ENCODE measurements around the gene TGFB1I1.

Gene TGFB1I1

GRCh38 chr16:31452631-31453106 is 19.3 kb upstream of the TGFB1I1 start:
- DNase-seq (ENCODE audit: low read depth in 2 of 2): no peak

GRCh38 chr16:31453255-31454204 is 18.4 kb upstream of the TGFB1I1 start:
- DNase-seq (ENCODE audit: low read depth in 2 of 2): no peak

DNA sequence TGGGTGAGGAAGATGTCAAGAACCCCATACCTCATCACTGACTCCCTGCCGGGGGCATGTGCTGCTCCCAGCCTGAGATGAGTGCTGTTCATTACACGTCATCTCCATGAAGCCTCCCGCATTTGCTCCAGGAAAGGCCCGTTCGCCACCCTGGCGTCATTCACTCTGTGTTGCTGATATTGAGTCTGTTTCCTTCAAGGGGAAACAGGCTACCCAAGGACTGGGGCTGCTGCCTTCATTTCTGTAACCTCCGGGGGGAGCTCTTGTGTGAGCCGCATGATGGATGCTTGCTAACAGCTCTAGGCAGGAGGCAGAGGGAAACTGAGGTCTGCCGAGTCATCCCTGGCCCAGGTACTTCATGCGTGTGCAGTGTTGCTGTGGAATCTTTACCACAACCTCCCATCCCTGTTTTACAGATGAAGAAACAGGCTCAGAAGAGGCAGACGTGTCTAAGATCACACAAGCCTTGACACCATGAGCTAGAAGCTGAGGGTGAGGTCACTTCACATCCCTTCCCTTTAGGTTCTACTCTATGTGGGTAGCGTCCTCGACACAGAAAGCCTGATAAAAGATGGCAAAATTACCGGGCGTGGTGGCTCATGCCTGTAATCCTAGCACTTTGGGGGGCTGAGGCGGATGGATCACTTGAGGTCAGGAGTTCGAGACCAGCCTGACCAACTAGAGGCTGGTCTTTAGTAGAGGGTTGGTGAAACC is 16.2 kb upstream of the TGFB1I1 start:
- DNase-seq (ENCODE audit: low read depth in 2 of 2): no peak

- DNase-seq (ENCODE audit: low read depth in 2 of 2): no peak
Observed at GRCh38 chr16:31456988-31457360, 15.0 kb upstream of the TGFB1I1 start.

DNA sequence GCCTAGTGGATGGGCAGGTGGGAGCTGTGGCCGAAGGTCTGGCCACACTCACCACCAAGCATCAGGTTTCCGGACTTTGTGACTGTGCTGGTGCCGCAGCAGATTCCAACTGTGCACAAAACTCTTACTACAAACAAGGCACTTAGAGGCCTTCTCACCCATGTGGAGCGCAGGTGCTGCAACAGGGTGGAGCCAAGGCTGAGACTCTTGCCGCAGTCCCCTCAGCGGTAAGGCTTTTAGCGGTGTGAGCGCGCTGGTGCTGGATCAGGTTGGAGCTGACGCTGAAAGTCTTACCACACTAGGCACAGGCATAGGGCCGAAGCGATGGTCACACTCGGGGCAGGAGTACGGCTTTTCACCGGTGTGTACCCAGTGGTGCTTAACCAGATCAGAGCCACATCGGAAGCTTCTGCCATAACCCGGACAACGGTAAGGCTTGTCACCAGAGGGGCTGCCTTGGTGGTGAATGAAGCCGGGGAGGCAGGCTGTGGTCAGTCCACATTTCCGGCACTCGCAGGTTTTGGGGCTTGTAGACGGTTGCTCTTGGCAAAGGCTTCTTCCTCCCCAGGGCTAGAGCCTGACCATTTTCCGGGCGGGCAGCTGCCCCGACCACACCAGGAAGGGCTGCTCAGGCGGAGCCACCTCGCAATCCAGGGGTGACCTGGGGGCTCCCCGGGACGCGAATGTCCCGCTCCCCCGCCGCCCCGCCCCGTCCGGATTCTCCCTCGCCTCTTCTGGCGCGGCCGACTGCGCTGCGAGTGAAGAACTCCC is 13.7 kb upstream of the TGFB1I1 start:
- peak; percentile 35 to 47 for DNase-seq (ENCODE audit: low read depth in 2 of 2)

- DNase-seq (ENCODE audit: low read depth in 2 of 2): peak; percentile 96 to 97
Observed at GRCh38 chr16:31458844-31459686, 12.9 kb upstream of the TGFB1I1 start, which contains the start of gene ARMC5. ARMC5 (plus strand) TSS chr16:31459501; CDS start chr16:31459525, 24 bp downstream.

DNA sequence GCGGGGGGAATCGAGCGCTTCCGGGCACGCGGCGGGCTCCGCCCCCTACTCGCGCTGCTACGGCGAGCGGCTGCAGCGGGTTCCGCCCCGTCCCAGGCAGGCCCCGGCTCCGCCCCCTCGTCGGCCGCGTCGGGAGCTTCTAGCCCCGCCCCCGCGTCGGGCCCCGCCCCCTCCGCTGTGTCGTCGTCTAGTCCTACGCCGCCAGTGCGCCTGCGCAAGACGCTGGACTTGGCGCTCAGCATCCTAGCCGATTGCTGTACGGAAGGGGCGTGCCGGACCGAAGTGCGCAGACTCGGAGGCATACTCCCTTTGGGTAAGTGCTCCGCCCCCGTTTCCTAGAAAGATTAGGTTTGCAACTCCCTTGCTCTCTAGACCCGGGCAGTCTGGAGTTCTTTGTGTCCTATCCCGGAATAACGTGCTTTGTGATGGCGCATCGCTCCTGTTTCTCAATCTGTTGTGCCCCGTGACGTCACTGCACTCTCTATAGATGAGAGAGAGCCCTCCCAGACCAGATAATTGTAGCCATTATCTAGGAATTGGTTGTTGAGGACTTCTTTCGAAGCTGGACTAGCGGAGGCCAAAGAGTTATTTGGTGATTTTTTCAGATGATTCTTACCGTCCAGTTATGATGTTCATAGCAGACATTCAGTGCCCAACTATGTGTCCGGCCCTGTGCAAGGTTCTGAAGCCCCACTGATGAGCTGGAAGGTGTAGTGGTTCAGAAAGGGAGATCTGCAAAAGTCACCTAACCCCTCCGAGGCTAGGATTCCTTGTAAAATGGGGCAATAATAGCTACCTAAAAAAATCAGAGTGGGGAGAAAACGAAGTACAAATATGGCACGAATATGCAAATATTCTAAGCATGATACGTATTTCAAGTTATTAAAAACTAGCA is 12.0 kb upstream of the TGFB1I1 start:
- peak; percentile 100 for DNase-seq (ENCODE audit: low read depth in 2 of 2)

DNA sequence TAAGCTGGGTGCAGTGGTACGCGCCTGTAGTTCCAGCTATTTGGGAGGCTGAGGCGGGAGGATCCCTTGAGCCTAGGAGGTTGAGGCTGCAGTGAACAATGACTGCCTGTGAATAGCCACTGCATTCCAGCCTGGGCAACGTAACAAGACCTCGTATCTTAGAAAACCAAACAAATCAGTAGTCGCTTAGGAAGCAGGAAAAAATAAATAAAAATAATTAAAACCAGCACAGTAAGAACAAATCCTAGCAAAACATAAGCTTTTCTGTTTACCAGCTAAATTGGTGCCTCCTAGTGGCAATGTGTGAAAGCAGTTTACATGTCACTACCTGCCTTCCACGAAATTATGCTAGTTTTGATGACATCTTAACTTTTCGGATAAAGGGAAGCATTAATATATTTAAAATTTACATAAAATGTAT is 11.4 kb upstream of the TGFB1I1 start:
- no peak for DNase-seq (ENCODE audit: low read depth in 2 of 2)

DNA sequence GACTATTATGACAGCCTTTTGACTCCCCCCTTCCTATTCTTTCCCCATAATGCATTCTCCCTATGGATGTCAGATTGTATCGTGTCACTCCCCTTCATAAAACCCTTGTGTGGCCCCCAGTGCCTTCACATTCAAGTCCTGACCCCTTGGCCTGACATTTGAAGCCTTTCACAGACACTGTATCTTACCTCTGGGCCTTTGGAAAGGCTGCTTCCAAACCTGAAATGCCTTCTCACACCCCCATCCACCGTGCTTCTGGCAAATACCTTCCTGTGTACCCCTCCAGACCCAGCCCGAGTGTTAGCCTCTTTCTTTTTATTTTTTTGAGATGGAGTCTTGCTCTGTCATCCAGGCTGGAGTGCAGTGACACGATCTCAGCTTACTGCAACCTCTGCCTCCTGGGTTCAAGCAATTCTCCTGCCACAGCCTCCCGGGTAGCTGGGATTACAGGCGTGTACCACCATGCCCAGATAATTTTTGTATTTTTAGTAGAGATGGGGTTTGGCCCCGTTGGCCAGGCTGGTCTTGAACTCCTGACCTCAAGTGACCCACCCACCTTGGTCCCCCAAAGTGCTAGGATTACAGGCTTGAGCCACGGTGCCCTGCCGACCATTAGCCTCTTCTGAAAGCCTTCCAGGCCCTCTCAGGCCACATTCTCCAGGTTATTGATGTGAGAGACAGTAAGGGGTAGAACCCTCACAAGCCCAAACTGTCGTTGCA is 10.6 kb upstream of the TGFB1I1 start:
- no peak for DNase-seq (ENCODE audit: low read depth in 2 of 2)

- no peak for DNase-seq (ENCODE audit: low read depth in 2 of 2)
Observed at GRCh38 chr16:31461921-31462804, 9.8 kb upstream of the TGFB1I1 start.

DNA sequence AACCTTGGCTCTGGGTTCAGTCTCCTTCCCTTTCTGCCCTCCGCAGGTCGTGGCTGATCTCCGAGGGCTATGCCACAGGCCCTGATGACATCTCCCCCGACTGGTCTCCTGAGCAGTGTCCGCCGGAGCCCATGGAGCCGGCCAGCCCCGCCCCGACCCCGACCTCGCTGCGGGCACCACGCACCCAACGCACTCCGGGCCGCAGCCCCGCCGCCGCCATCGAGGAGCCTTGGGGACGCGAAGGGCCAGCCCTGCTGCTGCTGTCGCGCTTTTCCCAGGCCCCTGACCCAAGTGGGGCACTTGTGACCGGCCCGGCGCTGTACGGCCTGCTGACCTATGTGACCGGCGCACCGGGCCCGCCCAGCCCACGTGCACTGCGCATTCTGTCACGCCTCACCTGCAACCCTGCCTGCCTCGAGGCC is 7.6 kb upstream of the TGFB1I1 start:
- DNase-seq (ENCODE audit: low read depth in 2 of 2): no peak

- DNase-seq (ENCODE audit: low read depth in 2 of 2): no peak
Observed at GRCh38 chr16:31464781-31465260, 7.1 kb upstream of the TGFB1I1 start.

- DNase-seq (ENCODE audit: low read depth in 2 of 2): no peak
Observed at GRCh38 chr16:31465788-31466370, 6.1 kb upstream of the TGFB1I1 start.

DNA sequence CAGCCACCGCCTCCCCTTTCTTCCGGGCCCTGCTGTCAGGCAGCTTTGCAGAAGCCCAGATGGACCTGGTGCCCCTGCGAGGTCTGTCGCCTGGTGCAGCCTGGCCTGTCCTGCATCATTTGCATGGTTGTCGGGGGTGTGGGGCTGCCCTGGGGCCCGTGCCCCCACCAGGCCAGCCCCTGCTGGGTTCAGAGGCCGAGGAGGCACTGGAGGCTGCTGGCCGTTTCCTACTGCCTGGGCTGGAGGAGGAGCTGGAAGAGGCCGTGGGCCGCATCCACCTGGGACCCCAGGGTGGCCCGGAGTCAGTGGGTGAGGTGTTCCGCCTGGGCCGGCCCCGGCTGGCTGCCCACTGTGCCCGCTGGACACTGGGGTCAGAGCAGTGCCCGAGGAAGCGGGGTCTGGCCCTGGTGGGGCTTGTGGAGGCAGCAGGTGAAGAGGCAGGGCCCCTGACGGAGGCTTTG is 5.5 kb upstream of the TGFB1I1 start:
- DNase-seq (ENCODE audit: low read depth in 2 of 2): no peak

DNA sequence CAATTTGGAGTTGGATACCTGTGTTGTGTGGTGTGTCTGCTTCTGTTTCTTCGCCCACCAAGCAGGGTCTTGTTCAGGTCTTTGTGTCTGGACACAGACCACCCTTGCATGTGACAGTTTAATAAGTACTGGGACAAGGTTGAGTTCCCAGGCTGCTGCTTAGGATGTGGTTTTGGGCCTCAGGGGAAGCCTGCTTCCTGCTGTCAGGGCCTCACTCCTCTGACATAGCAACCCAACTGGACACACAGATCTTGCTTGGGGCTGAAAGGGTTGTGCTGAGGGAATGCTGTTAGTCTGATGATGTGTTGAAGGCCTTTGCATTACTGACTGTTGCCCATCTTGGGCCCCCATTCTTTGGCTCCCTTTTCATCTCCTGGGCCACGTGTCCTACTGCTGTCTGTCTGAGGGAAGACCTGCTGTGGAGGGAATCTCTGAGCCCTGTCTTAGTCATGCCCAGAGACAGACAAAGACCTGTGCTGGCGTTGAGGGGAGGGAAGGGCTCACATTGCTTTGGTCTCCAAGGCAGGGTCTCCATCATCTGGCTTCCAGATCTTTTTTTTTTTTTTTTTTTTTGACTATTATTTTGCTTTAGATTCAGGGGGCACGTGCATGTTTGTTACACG is 4.7 kb upstream of the TGFB1I1 start:
- no peak for DNase-seq (ENCODE audit: low read depth in 2 of 2)

- no peak for DNase-seq (ENCODE audit: low read depth in 2 of 2)
Observed at GRCh38 chr16:31467858-31468257, 4.1 kb upstream of the TGFB1I1 start.

GRCh38 chr16:31470615-31471014 is 1.3 kb upstream of the TGFB1I1 start:
- no peak for DNase-seq (ENCODE audit: low read depth in 2 of 2)

Measured in stimulated activated CD8-positive, alpha-beta memory T cell treated with anti-CD3 and anti-CD28 coated beads, Interleukin-7, amount 100 ng/mL, for 4 hours (primary cell).